Measurements from ENCODE around the gene USP49. TPM values are rescaled to one million over a fixed set of nuclear protein-coding genes. Genes with fewer than 3 reads are reported as not detected.

The USP49 gene
- total RNA-seq, 1 donor from 2014 or later = 4.8 TPM

DNA sequence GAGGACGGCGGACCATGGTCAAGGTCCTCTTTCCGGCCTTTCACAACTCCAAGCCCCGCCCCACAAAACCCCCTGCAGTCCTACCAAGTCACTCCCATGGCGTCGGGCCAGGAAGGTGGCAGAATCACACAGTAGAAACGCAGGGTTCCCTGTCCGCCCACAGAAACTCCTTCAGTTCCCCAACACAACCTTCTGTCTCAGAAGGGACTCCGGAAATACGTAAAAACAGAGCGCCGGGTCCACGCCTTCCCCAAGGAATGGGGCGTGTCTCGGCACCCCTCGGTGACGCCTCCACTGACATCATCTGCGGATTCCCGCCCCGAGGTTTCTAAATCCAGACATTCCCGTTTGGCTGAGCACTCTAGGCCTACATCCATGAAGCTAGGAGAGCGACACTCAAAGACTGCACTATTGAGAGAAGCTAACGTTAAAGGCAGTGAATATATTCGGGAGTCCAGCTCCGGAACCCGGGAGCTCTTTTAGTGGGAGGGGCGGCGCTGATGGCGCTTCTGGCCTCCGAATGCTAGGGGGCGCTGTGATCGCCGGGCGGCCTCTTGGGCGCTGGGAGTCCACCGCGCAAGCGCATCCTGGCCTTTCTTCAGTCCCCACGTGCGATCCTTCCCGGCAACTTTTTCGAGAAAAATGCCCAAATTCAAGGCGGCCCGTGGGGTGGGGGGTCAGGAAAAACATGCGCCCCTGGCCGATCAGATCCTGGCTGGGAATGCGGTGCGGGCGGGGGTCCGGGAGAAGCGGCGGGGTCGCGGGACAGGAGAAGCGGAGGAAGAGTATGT is 25.9 kb upstream of the USP49 start, which contains the start of the genes BYSL and MED20:
Gene BYSL, plus strand, starts transcription at position 579 of the 791 bp plus-strand sequence. Its CDS starts 64 bp downstream, at position 643.
Gene MED20, minus strand, starts transcription at position 219 of the 791 bp plus-strand sequence. Its CDS starts 121 bp downstream, at position 98.
- Mint-ChIP-seq H3K36me3 (ENCODE audit: low read depth) (peaks cover 31% of the 10 kb centered on the region), H3K4me3 (peak within 1 kb of the TSS; percentile 98), H3K4me1 (ENCODE audit: low read depth) (peaks cover 53% of the 10 kb centered on the region), H3K27me3 (ENCODE audit: insufficient read depth) (no peaks in the 10 kb centered on the region), H3K27ac (peak within 1 kb of the TSS; percentile 98), H3K9me3 (no peaks in the 10 kb centered on the region)
- DNase-seq (ENCODE audit: low spot score) = peak; percentile 89
- intact Hi-C loops (cut with micrococcal nuclease) = loop anchor here (1.0 to 10.0 kb wide), 11 partner anchors 15 to 644 kb away; partner anchors contain the start of genes CCND3, MRPS10, PRICKLE4 and TFEB

DNA sequence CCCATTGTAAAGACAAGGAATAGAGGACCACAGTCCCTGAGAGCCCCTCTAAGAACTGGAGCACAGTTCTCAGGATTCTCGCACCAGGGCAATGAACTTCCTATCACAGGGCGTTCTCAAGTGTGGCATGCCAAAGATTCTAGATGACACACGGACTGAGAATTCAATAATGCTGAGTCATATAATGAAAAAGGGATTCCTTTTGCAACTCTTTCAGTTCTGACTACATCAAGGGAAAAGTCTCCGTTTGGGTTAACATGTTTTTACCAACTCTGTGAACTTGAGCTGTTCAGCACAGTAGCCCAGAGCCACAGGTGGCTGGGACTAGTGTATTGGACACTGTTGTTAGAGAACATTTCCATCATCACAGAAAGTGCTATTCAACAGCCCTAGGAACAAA is 22.4 kb upstream of the USP49 start:
- intact Hi-C loops (cut with micrococcal nuclease) = loop anchor here (1.0 kb wide), 3 partner anchors 22 to 127 kb away; partner anchors contain the start of gene USP49
- Mint-ChIP-seq H3K4me3 (no peak overlapping the region), H3K9me3 (no peaks in the 10 kb centered on the region), H3K27ac (peak overlapping the region; percentile 70), H3K27me3 (ENCODE audit: insufficient read depth) (no peaks in the 10 kb centered on the region), H3K36me3 (ENCODE audit: low read depth) (peaks cover 27% of the 10 kb centered on the region), H3K4me1 (ENCODE audit: low read depth) (peaks cover 40% of the 10 kb centered on the region)
- no peak for DNase-seq (ENCODE audit: low spot score)

DNA sequence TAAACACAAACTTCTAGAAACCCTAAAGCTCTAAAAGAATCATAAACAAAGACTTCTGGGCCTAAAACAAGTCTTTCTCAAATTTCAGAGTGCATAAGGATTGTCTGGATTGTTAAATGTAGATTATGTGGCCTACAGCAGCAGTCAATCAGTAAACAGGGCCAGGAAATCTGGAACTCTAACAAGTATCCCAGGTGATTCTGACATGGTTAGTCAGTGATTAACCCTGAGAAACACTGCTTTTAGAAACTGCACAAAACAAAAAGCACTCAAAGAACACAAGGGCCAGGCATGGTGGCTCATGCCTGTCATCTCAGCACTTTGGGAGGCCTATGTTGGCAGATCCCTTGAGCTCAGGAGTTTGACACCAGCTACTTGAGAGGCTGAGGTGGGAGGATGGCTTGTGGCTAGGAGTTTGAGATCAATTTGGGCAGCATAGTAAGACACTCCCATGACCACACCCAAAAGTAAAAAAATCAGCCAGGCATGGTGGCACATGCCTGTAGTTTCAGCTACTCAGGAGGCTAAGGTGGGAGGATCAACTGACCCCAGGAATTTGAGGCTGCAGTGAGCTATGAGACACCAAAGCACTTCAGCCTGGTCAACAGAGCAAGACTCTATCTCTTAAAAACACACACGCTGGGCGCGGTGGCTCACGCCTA is 19.8 kb upstream of the USP49 start:
- H3K4me1 Mint-ChIP-seq (ENCODE audit: low read depth) = peaks cover 30% of the 10 kb centered on the region
- no peak overlapping the region for H3K27ac Mint-ChIP-seq
- no peaks in the 10 kb centered on the region for H3K27me3 Mint-ChIP-seq (ENCODE audit: insufficient read depth)
- intact Hi-C loops (cut with micrococcal nuclease) = no loop called here
- peaks cover 22% of the 10 kb centered on the region for H3K36me3 Mint-ChIP-seq (ENCODE audit: low read depth)
- no peak overlapping the region for H3K4me3 Mint-ChIP-seq
- H3K9me3 Mint-ChIP-seq = no peaks in the 10 kb centered on the region
- DNase-seq (ENCODE audit: low spot score) = no peak

DNA sequence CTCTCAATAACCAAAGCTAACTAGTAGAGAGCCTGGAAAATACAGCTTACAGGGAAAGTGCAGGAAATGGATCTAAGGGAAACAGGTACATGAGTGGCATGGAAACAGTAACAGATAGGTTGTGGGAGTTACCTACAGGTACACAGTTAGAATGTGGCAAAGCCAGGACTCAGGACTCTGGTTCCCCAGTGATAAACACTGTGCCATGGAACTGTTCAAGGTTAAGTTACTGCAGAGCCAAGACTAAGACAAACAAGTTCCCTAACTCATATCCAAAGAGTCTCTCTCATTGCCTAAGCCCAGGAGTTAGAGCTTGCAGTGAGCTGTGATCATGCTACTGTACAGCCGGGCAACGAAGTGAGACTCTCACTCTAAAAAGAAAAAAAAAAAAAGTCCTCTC is 19.2 kb upstream of the USP49 start:
- H3K36me3 Mint-ChIP-seq (ENCODE audit: low read depth) = peaks cover 24% of the 10 kb centered on the region
- H3K4me1 Mint-ChIP-seq (ENCODE audit: low read depth) = peaks cover 31% of the 10 kb centered on the region
- no peaks in the 10 kb centered on the region for H3K27me3 Mint-ChIP-seq (ENCODE audit: insufficient read depth)
- no peak overlapping the region for H3K27ac Mint-ChIP-seq
- intact Hi-C loops (cut with micrococcal nuclease) = no loop called here
- no peak for DNase-seq (ENCODE audit: low spot score)
- no peaks in the 10 kb centered on the region for H3K9me3 Mint-ChIP-seq
- H3K4me3 Mint-ChIP-seq = no peak overlapping the region

DNA sequence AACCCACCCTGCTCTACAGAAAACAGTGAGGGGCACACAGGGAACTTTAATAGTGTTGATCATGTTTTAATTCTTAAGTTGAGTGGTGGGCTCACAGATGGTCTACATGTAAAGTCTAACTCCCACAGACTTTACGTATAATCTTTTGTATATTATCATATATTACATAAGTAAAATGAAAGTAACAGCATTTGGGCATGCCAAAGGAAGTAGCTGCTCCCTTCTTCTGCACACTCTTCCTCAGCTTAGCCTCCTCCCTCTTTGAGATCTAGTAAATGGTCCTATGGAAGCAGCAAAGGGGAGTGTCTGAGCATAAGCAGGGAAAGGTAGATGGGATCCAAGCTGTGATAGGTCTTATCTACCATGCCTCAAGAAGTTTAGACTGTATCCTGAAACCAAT is 14.6 kb upstream of the USP49 start:
- Mint-ChIP-seq H3K27me3 (ENCODE audit: insufficient read depth) (no peaks in the 10 kb centered on the region), H3K27ac (no peak overlapping the region), H3K4me3 (no peak overlapping the region), H3K4me1 (ENCODE audit: low read depth) (peaks cover 33% of the 10 kb centered on the region), H3K36me3 (ENCODE audit: low read depth) (peaks cover 38% of the 10 kb centered on the region), H3K9me3 (no peaks in the 10 kb centered on the region)
- DNase-seq (ENCODE audit: low spot score) = no peak
- intact Hi-C loops (cut with micrococcal nuclease) = no loop called here

DNA sequence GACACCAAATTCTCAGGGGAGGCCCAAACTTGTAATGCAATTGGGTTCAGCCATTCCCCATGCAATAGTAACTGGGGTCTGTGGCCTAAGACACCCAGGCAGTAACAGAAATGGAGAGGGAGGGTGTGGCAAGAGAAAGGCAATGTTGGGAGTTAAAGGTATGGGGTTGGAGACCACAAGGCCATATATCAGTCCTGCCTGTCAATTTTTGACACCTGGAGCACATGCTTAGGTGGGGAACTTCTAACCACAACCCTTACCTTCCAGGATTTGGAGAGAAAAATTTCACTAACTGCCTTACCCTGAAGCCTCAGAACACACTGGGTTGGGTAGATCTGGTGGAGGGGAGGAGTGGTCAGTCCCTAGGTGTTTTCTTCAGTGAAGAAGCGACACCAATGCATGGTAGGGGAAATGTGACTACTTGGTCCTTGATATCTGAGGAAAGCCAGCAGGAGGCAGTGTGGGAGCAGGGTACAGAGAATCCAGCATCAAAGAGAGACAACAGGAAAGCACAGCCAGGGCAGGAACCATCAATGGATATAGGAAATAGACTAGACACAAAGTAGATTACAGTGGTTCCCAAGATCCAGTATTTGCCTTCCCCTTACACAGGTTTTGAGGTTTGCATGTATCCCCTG is 6.8 kb upstream of the USP49 start:
- Mint-ChIP-seq H3K27me3 (ENCODE audit: insufficient read depth) (no peaks in the 10 kb centered on the region), H3K4me1 (ENCODE audit: low read depth) (peaks cover 32% of the 10 kb centered on the region), H3K36me3 (ENCODE audit: low read depth) (peaks cover 16% of the 10 kb centered on the region), H3K27ac (no peak overlapping the region), H3K4me3 (no peak overlapping the region), H3K9me3 (no peaks in the 10 kb centered on the region)
- DNase-seq (ENCODE audit: low spot score) = peak; percentile 31
- intact Hi-C loops (cut with micrococcal nuclease) = loop anchor here (1.0 kb wide), 2 partner anchors 34 to 142 kb away; no protein-coding TSS in a partner anchor

DNA sequence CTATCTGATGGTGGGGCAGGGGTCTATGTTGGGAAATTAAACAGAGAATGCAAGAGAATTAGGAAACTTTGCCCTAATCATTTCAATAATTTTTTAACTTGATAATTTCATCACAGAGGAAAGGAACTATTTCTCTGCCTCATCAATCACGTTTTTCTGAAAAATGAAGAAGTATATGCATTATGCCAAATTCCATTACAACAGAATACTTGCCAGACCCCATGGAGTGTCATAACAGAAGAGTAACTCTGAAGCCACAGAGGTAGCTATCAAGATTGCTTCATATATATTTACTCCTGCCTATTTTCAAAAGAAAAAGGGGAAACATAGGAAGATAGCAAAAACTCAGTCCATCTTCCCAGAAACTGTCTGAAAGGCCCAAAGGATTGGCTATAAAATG is 5.7 kb upstream of the USP49 start:
- H3K9me3 Mint-ChIP-seq = no peaks in the 10 kb centered on the region
- intact Hi-C loops (cut with micrococcal nuclease) = no loop called here
- no peak overlapping the region for H3K4me3 Mint-ChIP-seq
- no peaks in the 10 kb centered on the region for H3K27me3 Mint-ChIP-seq (ENCODE audit: insufficient read depth)
- no peak for DNase-seq (ENCODE audit: low spot score)
- H3K36me3 Mint-ChIP-seq (ENCODE audit: low read depth) = peaks cover 11% of the 10 kb centered on the region
- H3K27ac Mint-ChIP-seq = no peak overlapping the region
- peaks cover 30% of the 10 kb centered on the region for H3K4me1 Mint-ChIP-seq (ENCODE audit: low read depth)

DNA sequence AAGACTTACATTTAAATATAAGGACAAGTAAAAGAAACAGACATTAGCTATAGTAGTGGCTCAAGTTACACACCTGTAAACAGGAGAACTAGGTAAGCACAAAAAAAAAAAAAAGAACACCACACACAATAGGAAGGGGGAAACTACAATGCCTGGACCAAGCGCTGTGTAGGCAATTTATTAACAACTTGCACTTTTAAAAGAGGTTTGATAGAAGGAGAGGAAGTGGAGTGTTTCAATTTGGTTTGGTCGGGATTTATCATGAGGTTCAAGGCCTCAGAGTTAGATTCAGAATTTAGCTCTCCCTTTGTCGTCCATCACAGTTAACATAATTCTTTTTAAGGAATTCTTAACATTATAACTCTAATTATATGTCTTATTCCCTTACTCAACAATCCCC is 1.1 kb upstream of the USP49 start:
- Mint-ChIP-seq H3K4me1 (ENCODE audit: low read depth) (peaks cover 10% of the 10 kb centered on the region), H3K9me3 (no peaks in the 10 kb centered on the region), H3K27ac (peak overlapping the region; percentile 97), H3K27me3 (ENCODE audit: insufficient read depth) (no peaks in the 10 kb centered on the region), H3K4me3 (no peak overlapping the region), H3K36me3 (ENCODE audit: low read depth) (peaks cover 1% of the 10 kb centered on the region)
- intact Hi-C loops (cut with micrococcal nuclease) = loop anchor here (5.0 kb wide), 1 partner anchor 1161 kb away; the partner anchor contains the start of genes KLC4 and MRPL2
- DNase-seq (ENCODE audit: low spot score) = no peak

DNA sequence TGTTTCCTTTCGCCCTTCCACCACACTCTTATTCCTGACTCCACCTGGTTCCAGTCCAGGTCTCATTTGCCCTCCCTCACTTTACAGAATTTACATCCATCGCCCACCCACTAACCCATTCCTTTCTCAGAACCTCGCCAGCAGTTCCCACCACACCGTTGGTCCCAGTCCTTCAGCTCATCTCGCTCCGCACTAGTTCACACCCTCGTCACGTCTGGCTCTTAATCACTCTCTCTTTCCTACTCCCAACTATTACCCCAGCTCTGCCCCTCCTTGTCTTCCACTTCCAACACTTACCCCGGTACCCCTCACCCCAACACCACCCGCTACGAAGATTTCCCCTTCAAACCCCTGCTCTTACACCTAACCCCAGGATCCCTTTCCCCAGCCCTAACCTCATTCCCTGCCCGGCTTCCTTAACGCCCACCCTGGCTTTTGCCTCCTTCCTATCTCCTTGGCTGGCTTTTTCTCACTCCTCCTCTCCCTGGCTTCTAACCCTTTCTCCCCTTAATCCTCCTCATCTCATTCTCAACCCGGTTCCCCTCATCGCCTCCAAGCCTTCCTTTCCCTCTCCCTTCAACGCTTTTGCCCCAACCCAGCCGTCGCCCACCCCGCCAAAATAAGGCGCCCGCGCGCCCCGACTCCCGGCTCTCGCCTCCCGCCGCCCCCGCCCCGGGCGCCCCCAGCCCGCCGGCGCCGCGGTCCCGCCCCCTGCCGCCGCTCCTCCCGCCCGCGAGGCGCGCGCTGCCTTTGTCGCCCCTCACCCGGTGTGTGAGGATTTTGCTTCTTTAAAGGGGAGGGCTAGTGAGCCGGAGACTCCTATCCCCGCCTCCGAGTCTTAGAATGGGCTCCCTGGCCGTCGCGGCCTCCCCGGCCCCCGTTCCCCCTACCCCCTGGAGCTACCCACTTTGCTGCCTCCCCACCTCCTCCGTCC is 542 bp downstream of the USP49 start:
- Mint-ChIP-seq H3K4me3 (no peak overlapping the region), H3K36me3 (ENCODE audit: low read depth) (peaks cover 1% of the 10 kb centered on the region), H3K27me3 (ENCODE audit: insufficient read depth) (no peaks in the 10 kb centered on the region), H3K9me3 (no peaks in the 10 kb centered on the region), H3K4me1 (ENCODE audit: low read depth) (peaks cover 10% of the 10 kb centered on the region), H3K27ac (peak overlapping the region; percentile 97)
- no peak for DNase-seq (ENCODE audit: low spot score)
- intact Hi-C loops (cut with micrococcal nuclease) = loop anchor here (1.0 to 5.0 kb wide), 11 partner anchors 23 to 1163 kb away; partner anchors contain the start of genes BYSL, CCND3, KLC4 and MED20

DNA sequence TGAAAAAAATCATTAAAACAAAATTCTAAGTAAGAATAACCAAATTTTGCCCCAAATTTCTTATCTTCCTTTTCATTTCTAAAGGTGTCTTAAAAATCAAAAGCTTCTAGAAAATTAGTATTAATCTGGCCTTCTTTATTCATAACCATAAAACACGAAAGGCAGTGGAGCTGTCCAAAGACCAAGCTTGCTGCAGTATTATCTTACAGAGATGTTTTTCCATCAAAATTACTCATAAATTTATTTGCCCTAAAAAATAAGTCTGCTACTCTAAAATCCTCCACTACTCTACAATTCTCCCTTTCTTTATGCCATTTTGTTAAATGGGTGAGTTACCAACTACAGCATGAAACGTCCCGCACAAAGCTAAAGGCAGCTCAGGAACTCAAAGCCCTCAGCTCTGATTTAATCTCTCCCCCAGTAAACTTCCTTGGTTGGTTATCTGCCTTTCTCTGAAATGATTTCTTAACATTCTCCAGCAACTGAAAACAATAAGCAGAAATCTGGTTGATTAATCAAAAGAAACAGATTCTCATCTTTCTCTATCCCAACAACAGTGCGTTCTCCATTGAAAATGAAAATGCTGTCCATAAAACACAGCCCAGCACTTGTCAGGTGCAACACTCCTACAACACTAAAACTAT is 2.1 kb downstream of the USP49 start:
- intact Hi-C loops (cut with micrococcal nuclease) = no loop called here

DNA sequence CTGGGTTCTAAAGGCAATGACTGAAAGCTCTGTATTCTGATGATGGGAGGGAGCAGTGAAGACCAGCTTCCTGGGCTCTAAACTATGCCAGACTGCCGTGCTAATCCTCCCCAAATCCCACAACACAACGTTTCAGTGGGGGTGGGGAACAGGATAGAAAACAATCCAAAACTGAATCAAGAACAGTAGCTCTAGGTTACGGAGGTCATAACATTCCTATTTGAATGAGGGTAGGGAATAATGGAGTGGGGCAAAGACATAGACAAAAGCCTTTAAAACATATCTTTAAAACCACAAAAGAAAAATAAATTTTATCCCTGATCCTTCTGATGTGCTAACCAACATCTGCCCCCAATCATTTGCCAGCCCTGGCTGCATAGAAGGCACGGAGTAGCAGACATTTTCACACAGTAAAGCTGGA is 7.8 kb downstream of the USP49 start:
- H3K4me3 Mint-ChIP-seq = no peak overlapping the region
- intact Hi-C loops (cut with micrococcal nuclease) = no loop called here
- H3K27ac Mint-ChIP-seq = no peak overlapping the region
- H3K4me1 Mint-ChIP-seq (ENCODE audit: low read depth) = peaks cover 8% of the 10 kb centered on the region
- no peak for DNase-seq (ENCODE audit: low spot score)
- no peaks in the 10 kb centered on the region for H3K9me3 Mint-ChIP-seq
- no peaks in the 10 kb centered on the region for H3K27me3 Mint-ChIP-seq (ENCODE audit: insufficient read depth)
- H3K36me3 Mint-ChIP-seq (ENCODE audit: low read depth) = no peaks in the 10 kb centered on the region

More for the DNA sequence above, 2.1 kb downstream of the USP49 start:
- Mint-ChIP-seq H3K27me3 (ENCODE audit: insufficient read depth) (no peaks in the 10 kb centered on the region), H3K9me3 (no peaks in the 10 kb centered on the region), H3K4me3 (no peak overlapping the region), H3K27ac (no peak overlapping the region), H3K4me1 (ENCODE audit: low read depth) (peaks cover 10% of the 10 kb centered on the region), H3K36me3 (ENCODE audit: low read depth) (peaks cover 1% of the 10 kb centered on the region)
- DNase-seq (ENCODE audit: low spot score) = no peak
